GM18498 (cell line): Measurements from ENCODE around the gene ARMH2.
"Not testable (repeated sequence)": the region's sequence is repeated elsewhere in the genome, so short reads cannot be mapped to it uniquely, and the experiment has no call there.

Experiments used
- ATAC-seq: cut with Tn5 transposase; IDR thresholded peaks from one replicate; pipeline ENCODE4 v1.9.1; 2021; ENCODE audit warnings: mild to moderate bottlenecking, moderate library complexity; ENCODE audit not compliant: unreplicated experiment

ARMH2 gene

GRCh38 chr6:24765968-24766367 lies 32.7 kb downstream of the ARMH2 start:
- not testable (repeated sequence) for ATAC-seq

GRCh38 chr6:24764833-24765828 lies 33.6 kb downstream of the ARMH2 start:
- ATAC-seq, result not testable (repeated sequence)

- ATAC-seq, result no peak
These were observed 35.1 kb downstream of the ARMH2 start for GRCh38 chr6:24763578-24763977.

GRCh38 chr6:24761851-24762250 lies 36.9 kb downstream of the ARMH2 start:
- no peak for ATAC-seq

- ATAC-seq, result no peak
These were observed 37.4 kb downstream of the ARMH2 start for GRCh38 chr6:24761193-24761835.

- no peak for ATAC-seq
These were observed 38.5 kb downstream of the ARMH2 start for GRCh38 chr6:24760210-24760609.

GRCh38 chr6:24759718-24760117 lies 39.0 kb downstream of the ARMH2 start:
- ATAC-seq, result no peak

GRCh38 chr6:24757611-24758010 lies 41.1 kb downstream of the ARMH2 start:
- no peak for ATAC-seq

- no peak for ATAC-seq
These were observed 43.4 kb downstream of the ARMH2 start for GRCh38 chr6:24755279-24755678.

- ATAC-seq, result not testable (repeated sequence)
These were observed 44.3 kb downstream of the ARMH2 start for GRCh38 chr6:24754378-24754777.

GRCh38 chr6:24753545-24753944 lies 45.2 kb downstream of the ARMH2 start:
- no peak for ATAC-seq

- ATAC-seq, result no peak
These were observed 45.7 kb downstream of the ARMH2 start for GRCh38 chr6:24752917-24753492.

GRCh38 chr6:24752503-24752902 lies 46.2 kb downstream of the ARMH2 start:
- no peak for ATAC-seq

- ATAC-seq, result not testable (repeated sequence)
These were observed 47.8 kb downstream of the ARMH2 start for GRCh38 chr6:24750878-24751277.

GRCh38 chr6:24749297-24749696 lies 49.4 kb downstream of the ARMH2 start:
- ATAC-seq, result no peak
